Renal pelvis (tissue), 12 donors: ENCODE measurements around the gene SMIM32. TPM values are rescaled to one million over a fixed set of nuclear protein-coding genes. Genes with fewer than 3 reads are reported as not detected.

Experiments
- DNase-seq: peaks from one replicate; pipeline ENCODE4 v3.0.0-alpha.2; 2013
- long read RNA-seq, 16 experiments: transcript quantifications; one replicate each; lab custom pipeline, GENCODE V29; 2026
- polyA plus RNA-seq, 3 donors: library from polyadenylated mRNA; unstranded; fragments of 120-200 nt; gene quantifications; one replicate each; pipeline ENCODE4 v1.2.1, GENCODE V29; 2013; ENCODE audit not compliant: insufficient read length in 3 of 3

SMIM32 gene
- 10 to 100 TPM; 16.6 to 20.1 (median 19.8) TPM for polyA plus RNA-seq
- long read RNA-seq, donor 1, transcript SMIM32-201 (1 exons, 1,667 nt), result major isoform, 16 of 16 reads
- long read RNA-seq, donor 1, partial matches to known transcripts, result 0 of 16 reads
- long read RNA-seq, donor 1, other reads (novel, unspliced or antisense), result 0 of 16 reads
- long read RNA-seq, donor 2, transcript SMIM32-201 (1 exons, 1,667 nt), result major isoform, 33 of 33 reads
- long read RNA-seq, donor 2, partial matches to known transcripts, result 0 of 33 reads
- long read RNA-seq, donor 2, other reads (novel, unspliced or antisense), result 0 of 33 reads
- long read RNA-seq, donor 3, transcript SMIM32-201 (1 exons, 1,667 nt), result major isoform, 14 of 14 reads
- long read RNA-seq, donor 3, partial matches to known transcripts, result 0 of 14 reads
- long read RNA-seq, donor 3, other reads (novel, unspliced or antisense), result 0 of 14 reads
- long read RNA-seq, donor 4, transcript SMIM32-201 (1 exons, 1,667 nt), result major isoform, 25 of 25 reads
- long read RNA-seq, donor 4, partial matches to known transcripts, result 0 of 25 reads
- long read RNA-seq, donor 4, other reads (novel, unspliced or antisense), result 0 of 25 reads
- long read RNA-seq, donor 5, transcript SMIM32-201 (1 exons, 1,667 nt), result major isoform, 8 of 8 reads
- long read RNA-seq, donor 5, partial matches to known transcripts, result 0 of 8 reads
- long read RNA-seq, donor 5, other reads (novel, unspliced or antisense), result 0 of 8 reads
- long read RNA-seq, donor 6, transcript SMIM32-201 (1 exons, 1,667 nt), result major isoform, 11 of 11 reads
- long read RNA-seq, donor 6, partial matches to known transcripts, result 0 of 11 reads
- long read RNA-seq, donor 6, other reads (novel, unspliced or antisense), result 0 of 11 reads
- long read RNA-seq, donor 7, transcript SMIM32-201 (1 exons, 1,667 nt), result major isoform, 21 of 21 reads
- long read RNA-seq, donor 7, partial matches to known transcripts, result 0 of 21 reads
- long read RNA-seq, donor 7, other reads (novel, unspliced or antisense), result 0 of 21 reads
- long read RNA-seq, donor 8, result 0 reads
- long read RNA-seq, donor 9, transcript SMIM32-201 (1 exons, 1,667 nt), result major isoform, 22 of 22 reads
- long read RNA-seq, donor 9, partial matches to known transcripts, result 0 of 22 reads
- long read RNA-seq, donor 9, other reads (novel, unspliced or antisense), result 0 of 22 reads
- long read RNA-seq, donor 10, transcript SMIM32-201 (1 exons, 1,667 nt), result major isoform, 11 of 11 reads
- long read RNA-seq, donor 10, partial matches to known transcripts, result 0 of 11 reads
- long read RNA-seq, donor 10, other reads (novel, unspliced or antisense), result 0 of 11 reads
- long read RNA-seq, donor 11, transcript SMIM32-201 (1 exons, 1,667 nt), result major isoform, 16 of 16 reads
- long read RNA-seq, donor 11, partial matches to known transcripts, result 0 of 16 reads
- long read RNA-seq, donor 11, other reads (novel, unspliced or antisense), result 0 of 16 reads
- long read RNA-seq, donor 12, transcript SMIM32-201 (1 exons, 1,667 nt), result major isoform, 20 of 20 reads
- long read RNA-seq, donor 12, partial matches to known transcripts, result 0 of 20 reads
- long read RNA-seq, donor 12, other reads (novel, unspliced or antisense), result 0 of 20 reads
- long read RNA-seq, donor 13, transcript SMIM32-201 (1 exons, 1,667 nt), result major isoform, 5 of 5 reads
- long read RNA-seq, donor 13, partial matches to known transcripts, result 0 of 5 reads
- long read RNA-seq, donor 13, other reads (novel, unspliced or antisense), result 0 of 5 reads
- long read RNA-seq, donor 14, transcript SMIM32-201 (1 exons, 1,667 nt), result major isoform, 26 of 26 reads
- long read RNA-seq, donor 14, partial matches to known transcripts, result 0 of 26 reads
- long read RNA-seq, donor 14, other reads (novel, unspliced or antisense), result 0 of 26 reads
- long read RNA-seq, donor 15, transcript SMIM32-201 (1 exons, 1,667 nt), result major isoform, 17 of 17 reads
- long read RNA-seq, donor 15, partial matches to known transcripts, result 0 of 17 reads
- long read RNA-seq, donor 15, other reads (novel, unspliced or antisense), result 0 of 17 reads
- long read RNA-seq, donor 16, transcript SMIM32-201 (1 exons, 1,667 nt), result major isoform, 20 of 20 reads
- long read RNA-seq, donor 16, partial matches to known transcripts, result 0 of 20 reads
- long read RNA-seq, donor 16, other reads (novel, unspliced or antisense), result 0 of 20 reads

DNA sequence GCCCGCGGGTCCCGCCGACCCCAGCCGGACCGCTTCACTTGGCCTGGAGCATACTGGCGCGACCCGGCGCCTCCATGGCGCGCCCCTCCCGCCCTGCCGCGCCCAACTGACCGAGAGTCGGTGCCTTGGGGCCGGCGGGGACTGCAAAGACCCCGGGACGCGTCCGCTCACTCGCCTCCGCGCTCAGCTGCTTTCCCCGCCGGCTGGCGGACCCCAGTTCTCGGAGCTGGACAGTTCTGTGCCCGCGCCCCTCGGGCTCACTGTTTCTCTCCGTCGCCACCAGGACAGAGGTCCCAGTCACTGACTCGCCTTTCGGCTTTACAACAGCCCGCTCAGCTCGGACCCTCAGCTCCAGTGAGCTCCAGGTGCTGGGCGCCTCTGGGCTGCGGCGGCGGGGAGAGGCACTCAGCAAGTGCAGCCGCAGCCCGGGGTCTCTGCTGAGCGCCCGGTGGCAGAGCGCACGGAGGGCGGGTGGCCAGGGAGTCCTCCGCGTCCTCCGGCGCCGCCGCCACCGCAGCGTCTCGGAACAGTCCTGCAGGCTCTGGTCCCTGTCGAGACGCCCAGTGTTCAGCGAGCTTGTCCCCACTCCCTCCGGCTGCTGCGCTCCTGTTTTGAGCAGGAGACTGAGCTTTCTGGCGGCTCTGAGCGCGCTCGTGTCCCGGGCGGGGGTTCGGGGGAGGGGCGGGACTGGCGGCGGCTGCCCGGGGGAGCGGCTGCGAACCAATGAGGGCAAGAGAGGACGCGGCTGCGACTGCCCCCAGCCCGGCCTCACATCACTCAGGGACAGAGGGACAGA is at the start of gene SMIM32:
Gene SMIM32, minus strand, starts transcription at position 637 of the 796 bp plus-strand sequence. CDS start 638 bp downstream, outside the sequence.
- DNase-seq, result peak; percentile 50

DNA sequence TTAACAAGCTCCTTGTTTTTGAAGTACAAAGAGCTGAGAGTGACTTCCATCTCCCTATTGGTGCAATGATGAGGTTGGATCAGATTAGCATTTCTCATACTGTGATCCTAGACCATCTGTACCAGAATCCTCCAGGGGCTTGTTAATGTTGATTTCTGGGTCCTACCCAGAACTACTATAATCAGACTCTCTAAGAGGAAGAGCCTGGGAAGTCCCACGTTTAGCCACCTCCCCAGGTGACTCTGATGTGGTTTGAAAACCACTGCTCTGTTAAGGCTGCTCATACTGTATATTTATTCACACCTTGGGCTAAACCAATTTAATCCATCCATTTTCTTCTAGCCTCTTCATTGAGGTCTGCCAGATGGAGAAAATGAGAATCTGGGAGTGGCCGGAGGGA is 49.6 kb upstream of the SMIM32 start:
- no peak for DNase-seq

DNA sequence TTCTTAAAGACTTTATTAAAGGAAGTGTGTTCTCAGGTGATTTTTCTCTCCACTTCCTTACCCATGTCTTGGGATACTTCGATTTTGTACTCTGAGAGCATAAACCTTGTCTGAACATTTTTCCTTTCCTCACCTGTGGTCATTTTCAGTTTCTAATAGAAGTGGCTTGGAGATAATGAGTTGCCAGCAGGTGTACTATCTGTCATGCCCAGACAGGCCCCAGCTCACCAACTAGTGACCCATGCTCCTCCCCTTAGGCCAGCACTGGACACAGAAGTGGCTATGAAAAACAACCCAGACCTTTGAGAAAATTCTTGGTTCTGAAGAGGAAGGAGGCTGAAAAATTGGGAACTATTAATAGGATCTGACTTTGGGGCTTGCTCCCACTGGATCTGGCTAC is 49.2 kb upstream of the SMIM32 start:
- no peak for DNase-seq

DNA sequence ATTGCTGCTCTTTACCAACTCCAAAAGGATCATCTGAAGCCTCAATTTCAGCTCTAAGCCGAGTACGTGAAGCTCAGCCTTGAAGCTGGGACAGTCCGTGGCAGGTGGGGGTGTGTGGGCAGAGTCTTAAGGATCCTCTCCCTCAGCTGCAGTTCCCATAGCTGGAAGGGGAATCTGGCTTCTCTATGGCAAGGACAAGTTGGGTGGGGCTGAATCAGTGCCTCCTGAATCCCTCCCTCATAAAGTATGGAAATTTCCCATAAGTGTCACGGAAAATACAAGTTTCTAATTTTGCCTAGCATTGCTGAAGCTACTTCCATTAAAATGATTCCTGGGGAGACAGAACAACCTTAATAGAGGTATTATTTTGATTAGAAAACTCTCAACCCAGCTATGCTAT is 47.9 kb upstream of the SMIM32 start:
- DNase-seq, result no peak

DNA sequence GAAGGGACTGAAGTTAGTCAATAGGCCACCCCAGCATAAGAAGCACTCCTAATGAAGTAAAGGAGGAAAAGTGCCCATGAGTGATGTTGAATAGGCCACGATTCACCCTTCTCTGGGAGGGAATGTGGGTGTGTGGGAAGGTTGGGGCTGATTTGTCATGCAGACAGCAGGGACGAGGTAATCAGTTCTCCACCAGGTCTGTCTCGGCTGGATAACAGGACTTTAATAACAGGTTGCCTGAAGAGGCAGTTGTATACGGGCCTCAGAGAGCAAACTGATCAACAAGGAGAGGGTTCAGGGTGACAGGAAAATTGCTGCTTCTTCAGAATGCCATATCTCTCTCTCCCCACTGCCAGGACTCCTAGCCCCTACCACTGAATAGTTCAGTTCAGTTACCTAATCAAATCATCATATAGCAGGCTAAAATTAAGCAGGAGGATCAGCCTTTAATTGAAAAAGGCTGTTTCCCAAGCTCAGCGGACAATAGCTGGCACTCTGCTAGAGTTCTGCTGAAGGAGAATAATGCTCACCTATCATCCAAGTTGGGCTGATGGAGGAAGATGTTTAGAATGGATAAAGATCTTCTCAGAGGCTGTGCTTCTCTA is 43.6 kb upstream of the SMIM32 start:
- no peak for DNase-seq

DNA sequence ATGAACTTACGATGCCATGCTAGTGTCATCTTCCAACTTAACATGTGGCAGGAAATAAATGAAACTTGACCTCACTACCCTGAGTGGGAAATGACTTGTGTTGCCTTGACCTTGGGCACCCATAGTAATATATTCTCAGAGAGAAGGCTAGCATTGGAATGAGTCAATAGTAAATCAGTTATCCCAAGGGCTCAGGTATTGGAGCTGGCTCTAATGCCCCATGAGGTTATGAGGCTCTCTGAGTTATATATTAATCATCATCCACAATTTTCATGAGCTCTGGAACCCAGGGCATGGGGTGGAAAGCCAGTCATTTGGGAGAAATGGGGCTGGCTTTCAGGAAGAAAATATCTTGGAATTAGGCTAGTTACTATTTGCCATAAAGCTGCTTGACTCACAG is 42.4 kb upstream of the SMIM32 start:
- DNase-seq, result no peak

DNA sequence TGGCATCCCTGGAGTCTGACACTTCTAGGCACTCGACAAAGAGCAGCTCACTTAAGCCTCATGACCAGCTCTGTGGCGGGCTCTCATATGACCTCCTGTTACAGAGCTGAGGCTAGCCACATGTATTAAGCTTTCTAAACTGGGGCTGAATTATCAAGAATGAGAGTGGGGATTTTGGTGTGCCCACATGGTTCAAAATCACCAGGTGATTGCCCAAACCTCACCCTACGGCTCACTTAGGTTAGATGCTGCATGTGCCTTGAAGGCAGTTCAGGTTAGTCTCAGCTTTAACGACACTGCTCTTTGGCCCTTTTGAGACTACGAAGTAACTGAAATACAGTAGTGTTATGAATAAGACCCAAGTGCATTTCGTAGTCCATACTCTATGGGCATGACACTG is 39.4 kb upstream of the SMIM32 start:
- no peak for DNase-seq

DNA sequence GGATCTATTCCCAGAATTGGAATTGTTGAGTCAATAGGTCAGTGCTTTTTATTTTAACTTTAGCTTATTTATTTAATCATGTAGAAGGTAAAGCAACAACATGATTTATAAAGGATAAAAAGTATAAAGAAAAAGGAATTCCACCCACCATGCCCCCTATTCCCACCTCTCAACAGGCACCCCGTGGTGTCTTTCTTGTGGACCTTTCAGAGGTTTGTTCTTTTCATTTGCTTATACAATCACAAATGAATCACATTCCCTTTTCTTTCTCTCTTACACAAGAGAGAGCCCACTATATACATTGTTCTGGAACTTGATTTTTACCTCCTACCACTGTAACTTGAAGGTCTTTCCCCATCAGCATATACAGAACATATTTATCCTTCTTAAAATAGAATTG is 37.2 kb upstream of the SMIM32 start:
- no peak for DNase-seq

DNA sequence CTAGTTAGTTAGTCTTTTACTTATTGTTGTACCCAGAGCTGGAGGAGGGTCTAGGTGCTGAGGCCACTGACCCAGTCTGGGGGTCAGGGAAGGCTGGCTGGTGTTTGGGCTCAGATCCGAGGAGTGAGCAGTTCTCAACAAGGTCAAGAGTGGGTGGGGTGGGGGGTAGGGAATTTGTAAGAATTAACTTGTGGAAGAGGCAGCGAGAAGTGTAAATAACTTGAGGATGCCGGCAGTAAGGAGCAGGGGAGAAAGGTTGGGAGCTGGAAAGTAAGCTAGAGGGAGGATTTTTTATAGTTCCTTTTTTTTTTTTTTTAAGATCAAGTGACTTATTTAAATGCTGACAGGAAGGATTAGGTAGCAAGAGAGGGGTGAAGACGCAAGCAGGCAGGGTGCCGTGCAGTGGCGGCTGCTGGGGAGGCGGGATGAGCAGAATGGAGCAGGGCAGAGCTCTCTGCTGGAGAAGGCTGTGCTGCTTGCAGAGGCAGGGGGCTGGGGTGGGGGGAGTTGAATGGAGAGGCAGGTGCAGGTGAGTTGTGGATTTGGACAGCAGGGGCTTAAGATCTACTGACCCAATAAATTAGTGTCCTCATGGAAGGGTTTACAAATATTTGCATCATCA is 35.3 kb upstream of the SMIM32 start:
- DNase-seq, result no peak

DNA sequence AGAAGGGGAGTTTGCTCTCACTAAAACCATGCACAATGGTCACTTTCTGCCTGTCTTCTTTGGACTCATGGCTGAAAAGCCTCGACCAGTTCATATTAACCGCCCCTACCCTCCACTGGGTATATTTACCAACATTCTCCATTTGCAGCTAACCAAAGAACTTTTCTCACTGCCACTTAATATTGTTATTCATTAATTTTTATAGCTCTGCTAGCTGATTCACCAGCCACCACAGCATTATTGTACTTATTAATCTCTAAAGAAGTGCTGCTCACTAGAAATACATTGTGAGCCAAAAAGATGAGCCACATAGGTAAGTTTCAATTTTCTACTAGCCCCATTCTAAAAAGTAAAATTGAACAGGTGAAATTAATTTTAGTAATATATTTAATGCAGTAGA is 33.4 kb upstream of the SMIM32 start:
- DNase-seq, result no peak

DNA sequence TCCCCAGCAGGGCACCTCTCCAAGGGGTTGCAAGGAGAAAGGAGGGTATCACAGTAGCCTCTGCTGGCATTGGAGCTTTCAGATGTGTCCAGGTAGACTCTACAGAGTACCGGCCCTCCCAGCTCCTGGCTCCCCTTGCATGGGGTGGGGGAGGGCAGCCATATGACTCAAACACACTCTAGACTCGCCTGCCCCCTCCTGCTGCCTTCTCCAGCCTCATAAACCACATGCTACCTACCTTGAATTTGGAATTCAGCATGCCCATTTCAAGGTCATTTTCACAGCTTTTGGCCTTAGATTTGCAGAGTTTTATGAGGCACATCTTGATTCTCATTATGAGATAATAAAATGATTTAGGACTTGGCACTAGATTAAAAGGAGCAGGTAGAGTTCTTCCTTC is 32.8 kb upstream of the SMIM32 start:
- no peak for DNase-seq

DNA sequence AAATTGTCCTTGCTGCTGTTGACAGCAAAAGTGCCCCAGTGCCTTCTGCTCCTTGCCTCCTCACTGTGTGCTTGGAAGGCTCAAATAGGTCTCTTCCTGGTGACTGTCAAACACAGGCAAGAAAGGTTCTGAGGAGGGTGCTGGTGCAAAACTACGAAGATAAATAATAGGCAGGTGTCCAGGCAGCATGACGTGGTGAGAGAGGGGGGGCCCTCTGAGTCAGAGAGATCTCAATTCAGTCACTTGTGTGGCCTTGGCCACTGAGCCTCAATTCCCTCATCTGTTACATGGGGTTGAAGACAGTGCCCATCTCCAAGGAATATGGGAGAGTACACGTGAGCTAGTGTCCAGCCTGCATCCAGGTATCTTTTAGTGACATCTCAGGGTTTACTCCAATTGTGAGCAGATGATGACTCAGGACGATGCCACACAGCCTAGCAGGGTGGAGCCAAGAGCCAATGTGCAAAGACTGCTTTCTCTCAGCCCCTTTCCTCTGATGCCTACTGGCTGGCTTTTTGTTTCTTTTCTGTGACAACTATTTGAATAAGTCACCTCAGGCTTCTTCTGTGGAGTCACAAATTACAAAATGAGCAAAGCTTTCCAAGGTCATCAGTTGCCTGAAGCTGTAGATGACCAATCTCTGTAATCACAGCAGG is 29.7 kb upstream of the SMIM32 start:
- no peak for DNase-seq

DNA sequence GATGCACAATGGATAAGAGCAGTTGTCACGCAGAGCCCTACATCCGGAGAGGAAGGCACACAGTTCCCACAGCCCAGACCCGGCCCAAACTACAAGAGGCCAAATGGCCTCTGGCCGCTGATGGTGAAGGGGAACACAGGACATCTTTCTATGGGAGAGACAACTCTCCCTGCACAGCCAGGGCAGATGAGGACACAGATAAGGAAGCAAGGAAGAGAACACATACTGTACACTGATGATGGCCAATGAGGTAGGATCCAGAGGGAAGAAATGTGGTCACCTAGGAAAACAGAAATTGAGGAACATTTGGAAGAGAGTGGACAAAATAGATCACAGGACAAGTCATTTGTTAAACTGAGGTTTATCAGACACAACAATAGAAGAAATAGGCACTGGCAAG is 28.4 kb upstream of the SMIM32 start:
- DNase-seq, result no peak

DNA sequence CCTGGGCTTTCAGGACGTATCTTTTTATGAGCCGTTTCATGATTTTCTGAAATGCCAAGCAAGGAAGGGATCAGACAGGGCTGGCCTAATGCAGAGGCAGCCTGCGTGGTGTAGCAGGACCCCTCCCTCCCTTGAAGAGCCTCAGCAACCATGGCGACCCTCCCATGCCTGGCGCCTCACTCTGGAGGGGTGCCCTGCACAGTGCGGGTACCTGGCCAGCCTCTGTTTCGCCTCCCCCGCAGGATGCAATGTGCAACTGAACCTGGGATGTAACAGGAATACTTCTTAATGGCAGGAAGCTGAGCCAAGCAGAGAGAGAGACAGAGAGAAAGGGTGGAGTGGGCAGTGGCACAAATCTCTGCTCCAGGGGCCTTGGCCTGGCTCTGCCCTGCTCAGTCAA is 23.3 kb upstream of the SMIM32 start:
- no peak for DNase-seq

DNA sequence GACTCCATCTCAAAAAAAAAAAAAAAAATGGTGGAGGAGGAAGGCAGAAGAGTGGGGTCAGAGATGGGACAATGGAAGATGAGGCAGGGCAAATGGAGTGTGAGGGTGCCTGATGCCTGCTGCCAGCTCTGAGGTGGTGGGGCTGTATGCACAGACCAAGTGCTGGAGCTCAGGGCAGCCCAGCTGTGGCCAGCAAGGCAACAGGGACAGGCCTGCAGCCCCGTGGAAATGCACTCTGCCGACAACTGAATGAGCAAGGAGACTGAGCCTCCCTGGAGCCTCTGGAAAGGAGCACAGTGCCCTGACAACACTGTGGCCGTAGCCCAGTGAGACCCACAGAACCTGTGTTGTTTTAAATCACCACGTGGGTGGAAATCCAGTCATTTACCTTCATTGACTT is 22.9 kb upstream of the SMIM32 start:
- DNase-seq, result no peak

DNA sequence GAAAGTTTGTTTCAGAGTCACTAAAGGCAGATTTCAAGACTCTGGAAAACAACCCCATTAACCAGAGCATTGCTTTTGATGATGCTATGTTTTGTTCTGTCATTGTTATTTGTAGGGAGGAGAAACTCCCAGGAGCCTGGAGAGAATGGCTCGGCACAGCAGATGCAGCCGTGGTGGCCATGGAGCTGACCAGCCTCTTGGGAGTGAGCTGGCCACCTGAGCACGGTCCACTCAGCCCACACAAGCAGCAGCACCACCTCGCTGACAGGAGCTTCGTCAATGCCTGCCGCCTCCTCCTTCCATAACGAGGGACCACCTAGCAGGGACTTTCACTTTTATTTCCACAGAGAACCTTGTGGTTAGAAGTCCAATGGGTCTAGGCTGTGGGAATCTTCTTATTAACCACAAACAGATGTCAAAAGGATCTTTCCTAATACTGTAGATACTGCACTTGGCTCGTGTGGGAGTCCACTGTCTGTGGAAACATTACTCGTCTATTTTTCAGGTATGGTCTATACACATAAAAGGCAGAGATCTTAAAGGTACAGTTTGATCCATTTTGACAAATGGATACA is 21.0 kb upstream of the SMIM32 start:
- DNase-seq, result no peak

DNA sequence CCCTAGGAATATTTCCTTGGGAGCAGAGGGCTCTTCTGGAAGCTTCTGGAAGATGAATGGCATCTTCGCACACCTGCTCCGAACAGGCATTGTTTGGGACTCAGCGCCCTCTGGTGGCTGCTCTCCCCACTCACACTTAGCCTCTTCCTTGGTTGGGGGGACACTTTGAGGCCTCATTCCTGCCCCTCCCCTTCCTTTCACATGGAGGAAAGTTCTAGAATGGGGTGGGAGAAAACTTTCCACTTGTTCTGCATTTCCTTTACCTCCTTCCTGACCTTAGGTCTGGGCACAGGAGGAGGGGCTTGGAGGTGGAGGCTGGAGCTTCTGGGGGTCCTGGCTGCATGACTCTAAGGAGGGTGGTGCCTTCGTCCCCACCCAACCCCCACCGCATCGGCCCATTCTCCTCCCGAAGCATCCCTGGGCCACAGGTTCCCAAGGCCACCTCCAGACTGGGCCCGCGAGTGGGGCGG is 19.3 kb upstream of the SMIM32 start:
- DNase-seq, result no peak
